ENCODE measurements around the gene NEDD9. TPM values are rescaled to one million over a fixed set of nuclear protein-coding genes. Genes with fewer than 3 reads are reported as not detected.

NEDD9 gene
- polyA plus RNA-seq, 4 donors: 54.8 to 69.2 (median 67.2) TPM

DNA sequence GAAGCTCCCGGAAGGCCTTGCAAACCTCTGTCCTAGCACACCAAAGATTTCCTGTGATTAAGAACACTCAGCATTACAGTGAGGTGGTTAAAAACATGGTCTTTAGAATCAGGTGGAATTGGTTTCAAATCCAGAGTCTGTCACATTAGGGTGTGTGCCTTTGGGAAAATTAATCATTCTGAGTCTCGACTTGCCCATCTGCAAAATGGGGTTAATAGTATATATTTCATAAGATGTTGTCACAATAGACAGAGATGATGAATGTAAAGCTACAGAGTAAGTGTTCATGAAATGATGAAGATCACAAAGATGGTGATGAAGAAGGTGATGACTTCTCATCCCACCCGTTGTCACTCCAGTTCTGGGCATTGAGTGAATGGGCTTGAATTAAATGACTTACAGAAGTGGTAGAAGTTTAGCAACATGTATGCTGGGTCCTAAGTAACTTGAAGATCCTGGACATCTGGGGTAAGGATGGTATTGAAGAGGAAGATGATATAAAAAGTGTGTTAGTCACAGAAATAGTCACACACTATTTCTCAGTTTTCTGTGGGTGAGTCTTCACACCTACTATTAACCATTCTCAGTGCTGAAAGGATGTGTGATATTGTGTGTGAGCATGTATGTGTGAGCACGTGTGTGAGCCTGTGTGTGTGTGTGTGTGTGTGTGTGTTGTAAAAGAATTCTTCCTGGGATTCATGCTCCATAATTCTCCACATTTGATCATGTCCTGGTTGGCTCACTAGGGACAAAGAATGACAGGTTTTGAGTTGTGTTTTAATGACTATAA, 28.0 kb upstream of the NEDD9 start:
- no peak for DNase-seq (ENCODE audit: low read depth in 4 of 4, low spot score in 2 of 4)

DNA sequence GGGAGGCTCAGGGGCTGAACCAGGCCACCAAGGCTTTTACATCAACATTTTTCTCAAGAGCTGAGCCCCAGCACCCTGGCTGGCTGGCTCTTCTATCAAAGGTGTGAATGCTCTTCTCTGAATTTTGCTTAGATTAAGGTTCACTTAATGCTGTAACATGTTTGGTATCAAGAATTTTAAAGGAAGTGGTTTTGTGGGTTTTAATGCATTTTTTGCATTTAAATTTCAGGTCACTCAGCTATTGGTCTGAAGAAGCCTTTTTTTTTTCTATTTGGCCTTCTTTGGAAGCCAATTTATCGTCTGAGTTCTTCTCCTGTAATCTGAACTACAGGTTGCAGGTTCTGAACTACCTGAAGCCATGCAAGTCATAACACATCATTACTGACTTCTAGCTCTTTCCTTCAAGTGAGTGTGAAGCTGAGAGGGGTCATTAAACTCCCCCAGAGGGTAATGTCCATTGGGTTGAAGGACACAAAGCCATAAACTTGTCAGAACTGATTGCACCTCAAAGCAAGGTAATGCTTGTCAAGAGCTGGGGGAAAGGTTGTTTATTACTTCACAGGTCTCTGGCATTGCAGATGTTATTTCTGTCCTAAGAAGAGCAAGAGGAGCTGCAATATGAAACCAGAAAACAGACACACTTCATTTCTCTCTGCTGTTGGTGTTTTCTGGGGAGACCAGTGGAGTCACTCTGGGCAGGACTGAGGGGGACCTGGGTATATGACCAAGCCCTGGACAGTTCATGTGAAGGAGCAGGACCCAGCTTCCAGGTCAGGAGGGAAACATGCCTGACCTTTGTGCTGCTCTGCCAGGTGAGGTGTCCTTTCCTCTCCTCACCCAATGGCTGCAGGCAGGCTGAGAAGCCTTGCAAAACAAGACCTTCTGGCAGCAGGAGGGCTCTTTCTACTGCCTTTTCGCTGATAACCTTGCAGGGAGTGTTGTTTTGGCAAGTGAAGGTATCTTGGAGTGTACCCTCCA, 26.1 kb upstream of the NEDD9 start:
- DNase-seq (ENCODE audit: low read depth in 4 of 4, low spot score in 2 of 4): no peak

DNA sequence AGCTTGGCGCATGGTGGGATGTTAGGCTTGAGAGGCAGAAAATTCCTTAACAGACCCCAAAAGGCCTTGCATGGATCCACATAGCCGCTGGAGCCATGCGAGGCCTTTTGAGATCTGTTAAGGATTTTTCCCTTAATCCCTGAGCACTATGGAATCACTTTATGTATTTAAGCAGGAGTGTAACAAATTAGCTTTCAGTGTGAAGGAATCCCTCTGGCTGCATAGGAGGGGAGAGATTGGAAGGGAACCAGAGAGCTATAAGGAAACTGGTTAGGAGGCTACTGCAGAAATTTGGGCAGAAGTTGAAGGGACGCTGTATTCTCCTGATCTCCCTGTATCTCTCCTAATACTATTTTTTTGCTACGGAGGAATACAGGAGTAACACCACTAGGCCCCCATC, 23.1 kb upstream of the NEDD9 start:
- DNase-seq (ENCODE audit: low read depth in 4 of 4, low spot score in 2 of 4): no peak

DNA sequence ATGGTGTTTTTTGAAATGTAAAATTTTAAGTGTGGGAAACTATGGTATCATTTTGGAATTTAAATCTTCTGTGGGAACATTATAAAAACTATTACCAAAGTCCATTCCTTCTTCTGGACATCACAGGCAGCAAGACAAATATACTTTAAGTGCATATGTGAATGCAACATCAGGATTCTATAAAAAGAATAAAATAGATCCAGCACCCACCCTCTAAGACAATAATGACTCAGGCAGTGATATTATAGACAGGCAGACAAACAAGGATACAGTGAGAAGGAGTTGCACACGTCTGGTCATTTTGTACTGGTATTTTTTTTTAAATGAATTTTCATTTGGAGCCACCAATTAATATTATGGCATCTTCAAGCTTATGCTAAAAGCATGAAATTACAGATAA, 21.1 kb upstream of the NEDD9 start:
- DNase-seq (ENCODE audit: low read depth in 4 of 4, low spot score in 2 of 4): no peak

DNA sequence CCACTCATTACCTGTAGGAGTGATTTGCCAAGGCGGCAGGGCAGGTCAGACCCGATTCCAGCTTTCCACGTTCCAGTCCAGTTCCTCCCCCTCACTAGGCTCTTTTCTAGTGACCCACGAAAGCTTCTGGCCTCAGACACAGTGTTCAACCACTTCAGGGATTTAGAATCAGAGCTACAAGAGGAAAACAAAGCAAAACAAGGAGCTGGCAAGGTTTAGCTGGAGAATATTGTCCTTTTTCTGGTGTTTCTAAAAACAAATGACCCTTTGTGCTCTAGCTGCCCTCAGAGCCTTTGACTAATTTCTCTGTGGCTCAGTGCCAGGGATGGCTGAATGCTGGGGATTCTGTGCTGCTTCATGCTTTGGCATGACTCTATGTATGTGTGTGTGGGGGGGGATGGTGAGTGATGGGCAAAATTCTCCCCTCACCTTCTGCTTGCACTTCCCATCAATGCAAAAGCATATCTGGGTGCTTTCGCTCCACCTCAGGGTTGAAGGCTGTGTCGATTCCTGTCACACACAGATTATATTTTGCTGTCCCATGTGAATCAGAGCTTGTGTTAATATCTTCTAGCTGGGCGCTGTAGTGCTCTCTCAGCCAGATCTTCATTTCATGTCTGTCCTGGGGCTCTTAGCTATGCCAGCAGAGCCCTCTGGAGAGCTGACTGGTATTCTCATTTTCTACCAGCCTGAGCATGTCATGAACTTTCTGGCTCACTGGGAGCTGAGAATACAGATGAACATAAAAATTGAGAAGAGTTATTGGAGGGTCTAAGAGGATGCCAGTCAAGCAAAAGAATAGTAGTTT, 19.3 kb upstream of the NEDD9 start:
- DNase-seq (ENCODE audit: low read depth in 4 of 4, low spot score in 2 of 4): no peak

DNA sequence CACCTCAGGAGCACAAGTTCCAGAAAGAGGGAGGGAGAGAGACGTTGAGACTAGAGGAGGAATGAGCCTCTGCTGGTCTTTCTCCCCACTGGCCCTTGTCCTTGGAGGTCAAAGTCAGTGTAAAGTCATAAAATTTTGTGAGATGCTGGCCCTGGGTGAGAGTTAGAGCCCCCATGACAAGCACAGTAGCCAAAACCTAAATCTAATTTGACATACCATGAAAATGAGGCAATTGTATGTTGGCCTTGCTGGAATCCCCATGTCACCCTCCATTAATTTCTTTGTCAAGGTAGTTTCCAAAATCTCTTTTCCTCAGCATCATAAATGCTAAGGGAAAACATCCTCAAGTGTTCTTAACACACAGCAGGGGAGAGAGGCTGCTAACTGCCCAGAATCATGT, 17.6 kb upstream of the NEDD9 start:
- DNase-seq (ENCODE audit: low read depth in 4 of 4, low spot score in 2 of 4): no peak

DNA sequence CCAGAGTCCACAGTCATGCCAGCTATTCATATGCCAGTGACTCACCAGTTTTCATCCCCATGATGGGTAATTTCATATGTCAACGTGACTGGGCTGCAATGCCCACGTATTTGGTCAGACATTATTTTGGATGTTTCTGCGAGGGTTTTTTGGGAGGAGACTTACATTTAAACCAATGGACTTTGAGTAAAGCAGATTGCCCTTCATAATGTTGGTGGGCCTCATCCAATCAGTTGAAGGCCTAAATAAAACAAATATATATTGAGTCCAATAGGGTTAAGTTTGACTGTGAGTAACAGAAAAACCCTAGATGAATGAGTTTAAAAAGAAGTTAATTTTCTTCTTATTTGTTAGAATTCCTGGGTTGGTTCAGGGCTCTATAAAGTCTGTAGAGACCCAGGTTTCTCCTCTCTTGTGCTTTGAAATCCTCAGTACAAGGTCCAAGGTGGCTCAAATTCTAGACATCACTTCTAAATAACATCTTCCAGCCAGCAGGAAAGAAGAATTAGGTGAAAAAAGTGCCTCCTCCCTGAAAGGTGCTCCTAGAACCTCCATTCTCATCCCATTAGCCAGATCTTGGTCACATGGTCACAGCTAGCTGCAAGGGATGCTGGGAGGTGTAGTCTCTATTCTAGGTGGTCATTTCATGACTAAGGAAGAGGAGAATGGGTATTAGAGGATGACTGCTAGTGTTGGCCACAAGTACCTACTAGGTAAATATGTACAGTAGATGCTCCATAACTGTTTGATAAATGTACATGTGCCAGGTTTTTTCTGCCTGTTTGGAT, 16.7 kb upstream of the NEDD9 start:
- DNase-seq (ENCODE audit: low read depth in 4 of 4, low spot score in 2 of 4): no peak

DNA sequence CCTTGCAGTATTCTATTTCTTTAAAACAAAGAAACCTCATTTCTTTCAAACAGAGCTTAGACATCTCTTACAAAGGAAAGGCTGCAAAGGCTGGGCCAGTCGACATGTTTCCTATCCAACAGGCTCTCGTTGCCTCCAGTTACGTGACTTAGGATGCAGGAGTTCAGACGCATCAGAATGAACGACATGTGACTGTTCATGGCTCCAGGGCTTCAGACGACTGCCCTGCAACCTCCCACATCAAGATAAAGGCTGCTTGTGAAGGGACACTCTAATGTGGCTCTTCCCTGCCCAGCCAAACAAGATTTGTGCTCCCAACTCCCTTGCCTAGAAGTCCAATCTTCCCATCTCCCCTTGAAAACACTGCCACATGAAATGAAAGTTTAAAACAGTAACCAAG, 14.3 kb upstream of the NEDD9 start:
- DNase-seq (ENCODE audit: low read depth in 4 of 4, low spot score in 2 of 4): no peak

DNA sequence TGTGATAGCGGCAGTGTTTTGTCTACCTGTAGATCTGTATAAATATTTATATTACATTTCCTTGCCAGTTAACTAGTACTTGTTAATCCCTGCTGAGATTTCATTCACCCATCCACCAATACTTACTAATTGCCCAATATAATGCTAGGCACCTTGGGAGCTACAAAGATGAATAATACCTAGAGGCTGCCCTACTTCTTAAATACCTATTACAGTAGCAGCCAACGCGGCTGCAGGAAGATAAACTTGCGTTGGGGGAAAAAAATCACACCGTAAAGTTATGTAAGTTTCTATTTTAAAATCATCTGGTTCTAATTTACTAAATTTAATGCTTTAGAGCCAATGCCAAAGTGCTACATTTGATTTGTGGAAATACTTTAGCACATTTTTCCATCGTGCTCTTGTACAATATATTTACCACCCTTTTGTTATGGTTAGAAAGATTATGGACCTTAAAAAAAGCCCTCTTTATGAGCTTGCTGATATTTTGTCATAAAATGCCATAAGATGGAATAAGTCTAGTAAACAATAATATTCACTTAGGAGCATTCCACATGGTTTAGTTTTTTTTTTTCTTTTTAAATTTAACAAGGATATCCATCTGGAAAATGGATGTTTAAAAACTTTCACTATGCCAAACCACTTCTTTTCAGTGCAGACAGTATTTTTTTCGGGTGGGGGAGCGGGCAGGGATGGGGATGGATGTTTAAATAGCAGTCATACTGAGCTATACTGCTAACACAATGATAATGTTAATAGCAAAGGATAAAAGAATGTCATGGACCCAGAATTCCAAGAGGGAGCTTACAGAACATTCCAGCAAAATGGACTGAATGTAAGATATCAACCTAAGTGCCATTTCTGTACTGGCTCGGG, 13.2 kb upstream of the NEDD9 start:
- DNase-seq (ENCODE audit: low read depth in 4 of 4, low spot score in 2 of 4): no peak

DNA sequence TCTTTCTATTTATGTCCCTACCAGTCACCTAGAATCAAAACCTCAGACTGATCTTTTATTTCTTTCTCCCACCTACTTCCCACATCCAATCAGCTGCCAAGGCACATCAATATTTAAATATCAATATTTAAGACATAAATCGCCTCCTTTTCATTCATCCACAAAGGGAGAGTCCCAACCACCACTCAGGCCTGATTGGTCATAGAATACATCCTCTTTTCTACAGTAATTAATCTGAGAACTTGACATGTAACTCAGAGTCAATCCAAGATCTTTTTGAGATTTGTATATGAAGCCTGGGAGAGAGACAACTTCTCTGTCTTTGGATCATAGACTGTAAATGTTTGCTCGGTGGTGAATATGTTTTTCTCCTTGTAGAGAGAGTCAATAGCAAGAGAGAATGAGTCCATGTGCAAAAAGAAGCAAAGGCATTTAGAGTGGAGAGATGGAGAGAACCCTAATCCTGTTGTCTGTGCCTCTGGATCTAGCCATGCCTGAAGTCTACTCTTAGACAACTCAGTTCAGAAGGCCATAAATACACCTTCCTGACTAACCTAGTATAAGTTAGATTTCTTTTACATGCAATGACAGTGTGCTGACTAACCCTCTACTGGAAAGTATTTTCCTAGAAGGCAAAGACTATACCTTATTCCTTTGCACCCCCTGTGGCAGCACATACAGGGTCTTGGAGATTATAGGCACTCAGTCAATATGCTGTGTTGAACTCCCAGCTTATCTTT, 12.1 kb upstream of the NEDD9 start:
- DNase-seq (ENCODE audit: low read depth in 4 of 4, low spot score in 2 of 4): no peak

DNA sequence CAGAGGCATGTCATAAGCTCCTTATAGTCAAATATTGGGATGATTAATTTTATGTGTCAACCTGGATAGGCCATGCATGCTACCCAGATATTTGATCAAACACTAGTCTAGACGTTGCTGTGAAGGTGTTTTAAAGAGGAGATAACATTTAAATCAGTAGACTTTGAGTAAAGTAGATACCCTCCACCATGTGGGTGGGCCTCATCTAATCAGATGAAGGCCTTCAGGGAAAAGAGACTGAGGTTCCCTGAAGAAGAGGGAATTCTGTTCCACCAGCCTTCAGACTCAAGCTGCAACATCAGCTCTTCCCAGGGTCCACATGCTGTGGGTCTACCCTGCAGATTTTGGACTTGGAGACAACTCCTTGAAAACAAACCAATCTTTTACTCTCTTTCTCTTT, 11.4 kb upstream of the NEDD9 start:
- no peak for DNase-seq (ENCODE audit: low read depth in 4 of 4, low spot score in 2 of 4)

DNA sequence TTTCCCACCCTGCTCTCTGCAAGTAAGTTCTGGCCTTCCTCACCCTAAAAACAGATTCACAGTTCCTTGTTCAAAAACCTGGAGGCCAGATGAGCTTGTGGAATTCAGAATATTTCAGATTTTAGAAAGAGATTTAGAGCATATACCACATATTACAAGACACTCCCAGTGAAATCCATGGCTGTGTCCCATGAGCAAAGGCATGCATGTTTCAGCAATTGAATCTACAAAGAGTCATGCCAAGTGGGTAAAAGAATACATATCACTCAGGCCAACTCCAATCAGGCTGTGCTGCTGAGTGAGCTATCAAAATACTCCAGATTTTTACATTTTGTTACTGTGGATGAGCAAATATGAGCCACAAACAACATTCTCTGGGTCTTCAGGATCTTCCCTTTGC, 10.2 kb upstream of the NEDD9 start:
- no peak for DNase-seq (ENCODE audit: low read depth in 4 of 4, low spot score in 2 of 4)

DNA sequence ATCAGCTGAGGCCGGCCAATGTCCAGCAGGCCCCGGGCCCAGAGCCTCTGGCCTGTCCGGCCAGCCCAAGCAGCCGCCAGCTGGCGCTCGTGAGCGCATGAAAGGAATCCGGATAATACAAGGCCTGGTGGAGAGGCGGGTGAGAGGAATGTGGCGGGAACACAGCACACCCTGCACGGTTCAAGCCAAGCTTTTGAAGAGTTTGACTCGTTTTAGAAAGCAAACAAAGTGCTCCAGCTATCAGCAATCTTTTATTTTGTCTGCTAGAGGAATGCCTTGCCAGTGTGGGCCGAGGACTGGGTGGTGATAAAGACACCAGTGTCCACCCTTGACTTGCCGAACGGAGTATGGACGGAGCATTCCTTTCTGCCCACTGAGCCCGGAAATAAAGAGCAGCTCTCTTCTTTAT, 9.3 kb upstream of the NEDD9 start:
- DNase-seq (ENCODE audit: low read depth in 4 of 4, low spot score in 2 of 4): no peak

DNA sequence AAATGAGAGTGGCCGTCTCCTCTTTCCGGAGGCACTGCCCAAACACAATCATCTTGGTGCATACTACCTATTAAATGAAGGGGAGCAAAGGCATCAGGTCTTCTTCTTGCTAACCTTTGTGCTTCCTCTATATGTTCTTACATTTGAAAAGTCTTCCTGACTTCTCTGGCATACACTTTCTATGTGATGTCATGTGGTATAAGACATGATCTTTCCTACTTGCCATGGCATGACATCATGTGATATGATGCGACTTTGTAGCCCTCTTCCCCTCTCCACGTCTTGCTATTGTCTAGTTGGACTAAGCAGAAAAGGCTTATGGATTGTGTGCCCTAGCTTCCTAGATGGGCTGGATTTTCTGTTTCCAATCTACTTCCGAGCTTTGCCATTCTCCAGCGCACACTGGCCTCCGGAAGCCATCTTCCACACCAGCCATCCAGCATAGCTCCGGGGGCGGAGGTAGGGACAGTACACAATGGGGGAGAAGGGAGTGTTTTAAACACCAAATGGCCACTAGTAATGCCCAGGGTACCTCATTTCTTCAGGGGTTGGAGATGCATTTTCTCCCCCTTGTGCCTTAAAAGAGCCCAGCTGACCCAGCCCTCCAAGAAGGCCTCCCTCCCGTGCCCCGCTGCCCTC, 8.8 kb upstream of the NEDD9 start:
- no peak for DNase-seq (ENCODE audit: low read depth in 4 of 4, low spot score in 2 of 4)

DNA sequence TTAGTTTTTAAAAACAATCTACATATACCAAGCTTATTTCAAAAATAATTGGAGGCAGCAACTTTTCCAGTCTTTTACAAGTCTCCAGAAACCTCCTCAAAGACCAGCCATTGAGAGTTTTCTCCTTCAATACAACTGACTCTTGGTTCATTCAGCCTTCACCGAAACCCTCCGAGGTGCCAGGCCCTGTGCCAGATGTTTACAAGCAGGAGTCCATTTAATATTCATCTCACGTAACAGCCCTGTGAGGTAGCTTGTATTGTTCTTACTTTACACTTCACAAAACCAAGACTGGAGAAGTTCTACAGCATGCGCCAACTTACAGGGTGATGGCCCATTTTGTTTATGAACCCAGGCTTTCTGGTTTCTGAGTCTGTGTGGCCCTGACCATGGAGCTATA, 5.5 kb upstream of the NEDD9 start:
- no peak for DNase-seq (ENCODE audit: low read depth in 4 of 4, low spot score in 2 of 4)

DNA sequence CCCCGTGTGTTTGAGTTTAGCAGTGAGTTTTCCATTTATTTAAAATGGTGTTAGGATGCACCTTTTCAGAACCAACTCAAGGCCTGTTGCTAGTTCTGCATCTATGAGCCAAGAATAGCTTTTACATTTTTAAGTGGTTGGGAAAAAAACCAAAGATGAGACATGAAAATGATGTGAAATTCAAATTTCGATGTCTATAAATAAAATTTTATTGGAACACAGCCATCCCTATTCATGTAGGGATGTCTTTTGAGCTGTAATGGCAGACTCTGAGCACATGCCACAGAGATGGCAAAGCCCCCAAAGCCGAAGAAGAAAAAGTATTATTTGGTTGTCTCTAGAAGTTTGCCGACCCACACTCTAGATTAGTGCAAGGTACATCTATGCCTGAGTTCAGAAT, 5.0 kb upstream of the NEDD9 start:
- no peak for DNase-seq (ENCODE audit: low read depth in 4 of 4, low spot score in 2 of 4)

DNA sequence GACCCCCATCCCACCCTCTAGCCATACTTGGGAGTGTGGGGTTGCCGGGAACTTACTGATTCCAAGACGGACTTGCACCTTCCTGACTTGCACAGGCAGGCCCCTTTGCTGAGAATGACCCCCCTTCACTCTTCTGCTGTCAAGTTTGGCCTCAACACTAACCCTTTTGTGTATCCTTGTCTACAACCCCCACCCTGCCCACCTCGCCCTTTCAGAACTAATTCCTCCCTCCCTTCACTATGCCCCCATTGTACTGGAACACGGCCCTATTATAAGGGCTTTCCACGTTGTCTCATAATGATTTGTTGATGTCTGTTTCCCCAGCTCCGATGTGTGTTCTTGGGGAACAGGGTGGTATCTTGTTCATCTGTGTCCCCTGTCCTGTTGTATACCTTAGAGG, 4.4 kb upstream of the NEDD9 start:
- DNase-seq (ENCODE audit: low read depth in 4 of 4, low spot score in 2 of 4): no peak

Measured in left renal cortex interstitium (tissue), 4 donors.